Gastrocnemius medialis (tissue), 4 donors: ENCODE measurements around the gene DIP2A. TPM values are rescaled to one million over a fixed set of nuclear protein-coding genes. Genes with fewer than 3 reads are reported as not detected.
A peak's percentile ranks its signal among the peaks of the same experiment; 100 is the strongest.

Experiments
- ATAC-seq, 2 donors: fragments of 150-250 bp; one replicate each; pipeline ENCODE4 v1.9.1; 2016
- DNase-seq, 2 donors: peaks; one replicate each; pipeline ENCODE4 v3.0.0-alpha.2; 2019
- H3K27ac ChIP-seq, 4 donors: fragments of 200-600 bp; sonication (generic); 1 replicate in 1 of 4; 2 replicates in 3 of 4; pipeline ENCODE4 v1.5.1; 2016 to 2018; ENCODE audit warnings: mild to moderate bottlenecking in 2 of 4, moderate library complexity in 1 of 4
- H3K27me3 ChIP-seq, 3 donors: fragments of 200-600 bp; sonication (generic) in 2 of 3; 1 replicate in 1 of 3; 2 replicates in 2 of 3; pipeline versions ENCODE4 v1.5.1 to v1.6.0; 2016 to 2019; ENCODE audit warnings: mild to moderate bottlenecking in 1 of 3, moderate library complexity in 1 of 3
- H3K36me3 ChIP-seq, 2 donors: fragments of 200-600 bp; sonication (generic) in 1 of 2; one replicate each; pipeline ENCODE4 v1.5.1; 2017 to 2018
- H3K4me1 ChIP-seq, 2 donors: fragments of 200-600 bp; sonication (generic) in 1 of 2; one replicate each; pipeline ENCODE4 v1.5.1; 2016 to 2017; ENCODE audit warnings: mild to moderate bottlenecking in 2 of 2
- H3K4me3 ChIP-seq, 4 donors: fragments of 200-600 bp; sonication (generic) in 3 of 4; 1 replicate in 1 of 4; 2 replicates in 3 of 4; pipeline ENCODE4 v1.5.1; 2016 to 2019; ENCODE audit warnings: mild to moderate bottlenecking in 2 of 4
- H3K9me3 ChIP-seq, 3 donors: fragments of 200-600 bp; sonication (generic) in 2 of 3; 1 replicate in 1 of 3; 2 replicates in 2 of 3; pipeline ENCODE4 v1.5.1; 2016 to 2019
- POLR2A ChIP-seq, 2 donors: fragments of 450-650 bp; IDR thresholded peaks; one replicate each; pipeline ENCODE4 v1.6.1; 2017; ENCODE audit warnings: antibody characterized with exemption in 2 of 2, mild to moderate bottlenecking in 2 of 2, moderate library complexity in 2 of 2
- in situ Hi-C, 4 donors: fragments of 200-750 bp; cut with MboI; loops; one replicate each; pipeline versions ENCODE4 v1.15.0 to v1.8.0; 2017; ENCODE audit warnings: low sequenced_read_pairs in 4 of 4
- intact Hi-C: fragments of 100-400 bp; cut with DNase I; formaldehyde crosslinking; loops from one replicate; pipeline ENCODE4 v1.15.1; 2023; ENCODE audit warnings: low total_unique reads
- total RNA-seq, 4 donors: library from RNA; depleted of rRNA; stranded (reverse); fragments of >200 nt; gene quantifications; one replicate each; pipeline versions ENCODE4 v1.1.0 to v1.2.3, GENCODE V29; 2016
- TF ChIP-seq, protein P1 (sequence below), 5 experiments: fragments of 450-650 bp in 3 of 5; fragments of 200-600 bp in 2 of 5; sonication (generic) in 2 of 5; IDR thresholded peaks in 4 of 5; conservative IDR thresholded peaks in 1 of 5; 1 replicate in 4 of 5; 2 replicates in 1 of 5; pipeline ENCODE4 v1.5.1; 2016 to 2019; ENCODE audit warnings: antibody characterized with exemption in 5 of 5, mild to moderate bottlenecking in 3 of 5, moderate library complexity in 3 of 5

The DIP2A gene
- total RNA-seq, 4 donors from 2014 or later, result 6.3 to 15.5 (median 11.8) TPM

GRCh38 chr21:46456750-46457149 lies 1.9 kb upstream of the DIP2A start:
- Histone ChIP-seq H3K9me3 (no peaks in the 10 kb centered on the region), H3K4me3 (peak overlapping the region in 2 of 4 donors; percentile 70 to 91), H3K27me3 (no peaks in the 10 kb centered on the region), H3K4me1 (peaks cover 52 to 57% of the 10 kb centered on the region in 2 donors), H3K27ac (peak overlapping the region; percentile 87 to 97 (median 94)), H3K36me3 (no peaks in the 10 kb centered on the region)
- DNase-seq (no peak), ATAC-seq (no peak)
- in situ Hi-C loops, result no loop called here
- intact Hi-C loops, result loop anchor here (5.0 kb wide), 1 partner anchor 169 kb away; the partner anchor contains the start of genes MCM3AP and YBEY
- TF ChIP-seq POLR2A (IDR thresholded peaks at IDR 0.05), result no peak
- TF ChIP-seq, protein P1, sequence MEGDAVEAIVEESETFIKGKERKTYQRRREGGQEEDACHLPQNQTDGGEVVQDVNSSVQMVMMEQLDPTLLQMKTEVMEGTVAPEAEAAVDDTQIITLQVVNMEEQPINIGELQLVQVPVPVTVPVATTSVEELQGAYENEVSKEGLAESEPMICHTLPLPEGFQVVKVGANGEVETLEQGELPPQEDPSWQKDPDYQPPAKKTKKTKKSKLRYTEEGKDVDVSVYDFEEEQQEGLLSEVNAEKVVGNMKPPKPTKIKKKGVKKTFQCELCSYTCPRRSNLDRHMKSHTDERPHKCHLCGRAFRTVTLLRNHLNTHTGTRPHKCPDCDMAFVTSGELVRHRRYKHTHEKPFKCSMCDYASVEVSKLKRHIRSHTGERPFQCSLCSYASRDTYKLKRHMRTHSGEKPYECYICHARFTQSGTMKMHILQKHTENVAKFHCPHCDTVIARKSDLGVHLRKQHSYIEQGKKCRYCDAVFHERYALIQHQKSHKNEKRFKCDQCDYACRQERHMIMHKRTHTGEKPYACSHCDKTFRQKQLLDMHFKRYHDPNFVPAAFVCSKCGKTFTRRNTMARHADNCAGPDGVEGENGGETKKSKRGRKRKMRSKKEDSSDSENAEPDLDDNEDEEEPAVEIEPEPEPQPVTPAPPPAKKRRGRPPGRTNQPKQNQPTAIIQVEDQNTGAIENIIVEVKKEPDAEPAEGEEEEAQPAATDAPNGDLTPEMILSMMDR (IDR thresholded peaks at IDR 0.05 in 4 of 5, conservative IDR thresholded peaks at IDR 0.05 in 1 of 5), result no peak

DNA sequence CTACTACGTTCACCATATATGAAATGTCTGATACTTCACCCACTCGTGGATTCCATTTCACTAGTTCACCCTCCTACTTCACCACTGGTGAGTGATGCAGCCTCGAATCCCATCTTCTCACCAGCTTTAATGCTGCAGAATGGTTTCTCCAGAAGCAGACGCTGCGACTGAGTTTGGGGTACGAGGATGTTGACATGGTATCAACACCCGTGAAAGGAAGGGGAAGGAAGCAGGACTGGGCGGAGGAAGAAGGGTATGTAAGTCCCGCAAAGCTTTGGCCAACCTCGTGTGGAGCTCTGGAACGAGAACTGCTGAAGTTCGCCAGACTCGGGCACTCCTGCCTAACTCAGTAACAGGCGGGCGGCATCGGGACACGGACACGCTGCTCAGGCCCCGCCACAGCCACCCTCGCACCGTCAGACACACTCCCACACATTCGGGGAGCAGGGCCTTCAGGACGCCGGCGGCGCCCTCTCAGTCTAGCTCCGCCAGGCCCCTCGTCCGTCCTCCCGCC lies 833 bp upstream of the DIP2A start:
- peak overlapping the region; percentile 70 to 91 (median 84) for H3K4me3 ChIP-seq
- H3K27ac ChIP-seq, result peak overlapping the region; percentile 87 to 97 (median 94)
- in situ Hi-C loops (no loop called here), intact Hi-C loops (loop anchor here (1.0 to 5.0 kb wide), 2 partner anchors 110 to 171 kb away; partner anchors contain the start of genes MCM3AP and YBEY)
- H3K9me3 ChIP-seq, result no peaks in the 10 kb centered on the region
- ATAC-seq (peak; percentile 12 to 21), DNase-seq (peak; percentile 20 to 50)
- H3K27me3 ChIP-seq, result no peaks in the 10 kb centered on the region
- H3K4me1 ChIP-seq, result peaks cover 49 to 63% of the 10 kb centered on the region in 2 donors
- H3K36me3 ChIP-seq, result no peaks in the 10 kb centered on the region
- TF ChIP-seq, protein P1 (IDR thresholded peaks at IDR 0.05 in 4 of 5, conservative IDR thresholded peaks at IDR 0.05 in 1 of 5), result no peak
- TF ChIP-seq POLR2A (IDR thresholded peaks at IDR 0.05), result no peak

GRCh38 chr21:46459024-46459355 lies 299 bp downstream of the DIP2A start:
- peak overlapping the region; percentile 70 to 96 (median 92) for H3K4me3 ChIP-seq
- TF ChIP-seq POLR2A (IDR thresholded peaks at IDR 0.05), result no peak
- TF ChIP-seq, protein P1 (IDR thresholded peaks at IDR 0.05 in 4 of 5, conservative IDR thresholded peaks at IDR 0.05 in 1 of 5), result peak in 2 of 5 experiments; percentile 5 to 6
- in situ Hi-C loops (no loop called here), intact Hi-C loops (loop anchor here (5.0 kb wide), 1 partner anchor 172 kb away; the partner anchor contains the start of genes MCM3AP and YBEY)
- no peaks in the 10 kb centered on the region for H3K27me3 ChIP-seq
- DNase-seq (no peak), ATAC-seq (peak in 1 of 2 donors; percentile 32)
- H3K27ac ChIP-seq, result peak overlapping the region; percentile 87 to 96 (median 94)
- H3K9me3 ChIP-seq, result no peaks in the 10 kb centered on the region
- peaks cover 0 to 4% of the 10 kb centered on the region in 2 donors for H3K36me3 ChIP-seq
- peaks cover 47 to 63% of the 10 kb centered on the region in 2 donors for H3K4me1 ChIP-seq

- H3K4me1 ChIP-seq, result peaks cover 42 to 59% of the 10 kb centered on the region in 2 donors
- no peak for DNase-seq
- intact Hi-C loops, result loop anchor here (1.0 to 5.0 kb wide), 2 partner anchors 136 to 172 kb away; partner anchors contain the start of genes C21orf58, MCM3AP and YBEY
- in situ Hi-C loops, result no loop called here
- TF ChIP-seq, protein P1 (IDR thresholded peaks at IDR 0.05 in 4 of 5, conservative IDR thresholded peaks at IDR 0.05 in 1 of 5), result no peak
- TF ChIP-seq POLR2A (IDR thresholded peaks at IDR 0.05), result no peak
- ATAC-seq, result no peak
- peak overlapping the region; percentile 70 to 96 (median 92) for H3K4me3 ChIP-seq
- peak overlapping the region; percentile 87 to 96 (median 94) for H3K27ac ChIP-seq
- no peaks in the 10 kb centered on the region for H3K27me3 ChIP-seq
- H3K9me3 ChIP-seq, result no peaks in the 10 kb centered on the region
- H3K36me3 ChIP-seq, result peaks cover 0 to 4% of the 10 kb centered on the region in 2 donors
Observed at GRCh38 chr21:46459356-46460112, 843 bp downstream of the DIP2A start.
